ENCODE measurements around the gene NPFF.

DNA sequence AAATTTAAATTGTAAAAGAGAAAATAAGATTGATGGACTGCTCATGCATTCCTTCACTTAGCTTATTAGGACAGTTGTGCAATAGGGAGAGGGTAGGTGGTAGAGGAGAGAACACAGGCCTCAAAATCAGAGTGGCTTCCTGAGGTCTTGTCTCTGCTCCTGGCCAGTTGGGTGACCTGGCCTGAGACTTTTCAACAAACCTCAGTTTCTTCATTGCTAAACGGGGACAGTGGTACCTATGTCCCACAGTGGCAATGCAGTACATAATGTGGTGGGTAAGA is 10.6 kb downstream of the NPFF start:
- no peak for TF ChIP-seq EZH2 (IDR thresholded peaks at IDR 0.05; ENCODE audit: insufficient read depth, poor library complexity, severe bottlenecking)
- no peak for TF ChIP-seq EZH2phosphoT487 (IDR thresholded peaks at IDR 0.05; ENCODE audit: insufficient read depth, low read depth)

Measured in GM23248 (cell line).